Measurements from ENCODE around the gene ENDOV.
A peak's percentile ranks its signal among the peaks of the same experiment; 100 is the strongest.

Gene ENDOV

DNA sequence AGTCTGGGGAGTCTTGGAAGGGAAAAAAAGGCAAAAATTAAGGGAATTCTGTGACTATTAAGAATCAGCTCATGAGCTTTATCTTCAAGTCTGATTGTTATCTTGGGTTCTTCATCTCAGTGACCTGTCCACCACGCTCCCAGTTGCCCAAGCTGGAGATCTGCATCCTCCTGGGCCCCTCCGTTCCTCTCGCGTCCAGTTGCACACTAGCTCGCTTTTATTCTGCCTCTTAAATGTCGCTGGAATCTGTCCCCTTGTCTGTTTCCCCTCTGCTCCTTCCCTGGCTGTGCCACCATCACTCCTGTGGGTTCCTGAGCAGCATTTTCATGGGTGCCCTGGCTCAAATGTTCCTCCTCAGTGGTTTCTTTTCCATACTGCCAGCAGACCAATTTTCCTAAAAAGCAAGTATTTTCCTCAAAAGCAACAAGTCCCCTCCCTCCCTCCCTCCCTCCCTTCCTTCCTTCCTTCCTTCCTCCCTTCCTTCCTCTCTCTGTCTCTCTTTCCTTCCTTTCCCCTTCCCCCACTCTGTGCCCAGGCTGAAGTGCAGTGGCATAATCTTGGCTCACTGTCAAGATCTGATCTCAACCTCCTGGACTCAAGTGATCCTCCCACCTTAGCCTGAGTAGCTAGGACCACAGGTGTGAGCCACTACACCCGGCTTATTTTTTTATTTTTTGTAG is 1.4 kb downstream of the ENDOV start:
- DNase-seq (ENCODE audit: low read depth): no peak

DNA sequence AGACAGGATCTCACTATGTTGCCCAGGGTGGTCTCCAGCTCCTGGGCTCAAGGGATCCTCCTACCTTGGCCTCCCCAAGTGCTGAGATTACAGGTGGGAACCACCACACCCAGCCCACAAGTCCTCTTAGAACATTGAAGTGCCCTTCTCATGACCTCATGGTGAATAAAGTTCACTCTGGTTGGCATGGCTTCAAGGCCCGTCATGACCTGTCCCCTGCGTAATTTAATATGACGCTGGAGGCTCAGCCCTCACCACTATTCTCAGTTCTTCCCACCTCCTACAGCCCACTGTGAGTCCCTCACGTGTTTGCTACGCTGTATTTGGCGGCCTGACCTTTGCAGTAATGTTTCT is 1.9 kb downstream of the ENDOV start:
- DNase-seq (ENCODE audit: low read depth): no peak

DNA sequence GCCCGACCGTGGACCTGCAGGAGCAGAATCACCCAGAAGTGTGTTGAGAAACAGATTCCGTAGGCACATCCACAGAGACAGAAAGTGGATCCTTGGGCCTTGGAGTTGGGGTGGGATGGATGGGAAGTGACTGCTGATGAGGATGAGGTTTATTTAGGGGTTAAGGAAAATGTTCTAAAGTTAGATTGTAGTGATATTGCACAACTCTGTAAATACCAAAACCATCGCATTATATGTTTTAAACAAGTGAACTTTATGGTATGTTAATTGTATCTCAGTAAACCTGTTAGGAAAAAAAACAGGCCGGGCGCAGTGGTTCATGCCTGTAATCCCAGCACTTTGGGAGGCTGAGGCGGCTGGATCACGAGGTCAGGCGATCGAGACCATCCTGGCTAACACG is 3.6 kb downstream of the ENDOV start:
- DNase-seq (ENCODE audit: low read depth): no peak

DNA sequence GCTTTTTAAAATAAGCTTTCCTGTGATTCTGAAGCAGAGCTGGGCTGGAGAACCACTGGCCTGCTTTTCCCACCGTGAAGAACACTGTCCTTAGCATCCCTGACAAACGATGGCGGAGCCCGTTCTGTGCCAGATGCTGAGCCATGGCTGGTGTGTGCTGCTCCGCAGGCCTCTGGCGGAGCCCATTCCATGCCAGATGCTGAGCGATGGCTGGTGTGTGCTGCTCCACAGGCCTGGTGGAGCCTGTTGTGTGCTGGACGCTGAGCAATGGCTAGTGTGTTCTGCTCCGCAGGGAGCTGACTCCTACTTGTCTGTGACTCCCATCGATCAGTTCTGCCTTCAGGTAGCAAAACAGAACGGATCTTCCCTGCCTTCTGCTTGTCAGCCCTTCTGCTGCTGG is 4.3 kb downstream of the ENDOV start:
- DNase-seq (ENCODE audit: low read depth): no peak

DNA sequence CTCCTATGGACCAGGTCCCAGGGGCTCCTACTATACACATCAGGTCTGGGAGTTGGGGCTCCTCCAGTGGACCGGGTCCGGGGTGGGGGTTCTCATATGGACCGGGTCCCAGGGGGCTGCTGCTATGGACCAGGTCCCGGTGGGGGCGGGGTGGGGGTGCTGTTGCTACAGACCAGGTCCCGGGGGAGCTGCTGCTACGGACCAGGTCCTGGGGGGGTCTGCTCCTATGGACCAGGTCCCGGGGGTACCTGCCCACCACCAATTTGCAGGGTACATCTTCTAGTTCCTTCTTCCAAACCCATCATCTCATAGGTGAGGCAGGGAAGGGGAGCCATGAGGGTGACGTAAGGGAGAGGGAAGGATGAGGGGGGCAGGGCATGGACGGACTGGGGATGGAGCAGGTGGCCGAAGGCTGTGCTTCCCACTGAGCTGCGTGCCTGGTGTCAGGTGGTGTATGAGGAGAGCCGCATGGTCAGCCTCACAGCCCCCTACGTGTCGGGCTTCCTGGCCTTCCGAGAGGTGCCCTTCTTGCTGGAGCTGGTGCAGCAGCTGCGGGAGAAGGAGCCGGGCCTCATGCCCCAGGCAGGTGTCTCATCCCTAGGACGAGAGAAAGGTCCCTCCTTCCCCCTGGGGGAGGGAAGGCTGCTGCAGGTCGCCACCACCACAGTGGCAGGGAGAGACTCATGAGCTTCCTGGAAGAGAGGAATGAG is 6.6 kb downstream of the ENDOV start:
- DNase-seq (ENCODE audit: low read depth): no peak

DNA sequence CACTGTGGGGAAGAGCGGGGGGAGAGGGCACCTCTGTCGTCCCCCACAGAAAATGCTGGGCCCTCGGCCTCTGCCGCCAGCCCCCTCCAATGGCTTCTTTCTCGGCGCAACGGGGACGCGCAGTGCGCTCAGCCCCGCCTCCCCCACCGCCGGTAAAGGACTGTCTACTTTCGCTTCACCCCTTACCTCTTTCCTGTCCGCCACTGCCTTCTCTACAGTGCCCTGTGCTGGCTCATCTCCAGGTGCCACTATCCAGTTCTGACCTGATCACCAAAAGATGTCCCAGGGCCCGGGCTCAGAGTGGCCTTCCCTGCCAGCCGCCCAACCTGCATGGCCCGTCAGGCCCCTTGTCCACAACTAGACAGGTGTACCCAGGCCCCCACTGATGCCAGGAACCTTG is 7.3 kb downstream of the ENDOV start:
- DNase-seq (ENCODE audit: low read depth): no peak

DNA sequence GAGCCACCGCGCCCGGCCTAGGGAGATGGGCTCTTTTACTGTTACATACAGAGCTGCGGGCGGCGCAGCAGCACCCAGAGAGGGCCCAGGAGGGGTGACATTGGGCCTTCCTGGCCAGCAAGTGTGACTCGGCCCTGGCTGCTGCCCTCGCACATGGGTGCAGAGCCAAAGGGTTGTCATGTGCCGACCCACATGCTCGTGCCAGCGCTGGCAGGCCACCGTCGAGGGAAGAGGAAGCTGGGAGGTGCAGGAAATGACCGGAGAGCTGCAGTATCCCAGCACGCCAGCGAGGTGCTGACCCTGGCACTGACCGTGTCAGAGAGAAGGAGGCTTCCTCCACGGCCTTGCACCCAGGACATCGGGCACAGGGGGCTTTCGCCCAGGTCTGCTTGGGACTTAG is 8.0 kb downstream of the ENDOV start:
- DNase-seq (ENCODE audit: low read depth): no peak

DNA sequence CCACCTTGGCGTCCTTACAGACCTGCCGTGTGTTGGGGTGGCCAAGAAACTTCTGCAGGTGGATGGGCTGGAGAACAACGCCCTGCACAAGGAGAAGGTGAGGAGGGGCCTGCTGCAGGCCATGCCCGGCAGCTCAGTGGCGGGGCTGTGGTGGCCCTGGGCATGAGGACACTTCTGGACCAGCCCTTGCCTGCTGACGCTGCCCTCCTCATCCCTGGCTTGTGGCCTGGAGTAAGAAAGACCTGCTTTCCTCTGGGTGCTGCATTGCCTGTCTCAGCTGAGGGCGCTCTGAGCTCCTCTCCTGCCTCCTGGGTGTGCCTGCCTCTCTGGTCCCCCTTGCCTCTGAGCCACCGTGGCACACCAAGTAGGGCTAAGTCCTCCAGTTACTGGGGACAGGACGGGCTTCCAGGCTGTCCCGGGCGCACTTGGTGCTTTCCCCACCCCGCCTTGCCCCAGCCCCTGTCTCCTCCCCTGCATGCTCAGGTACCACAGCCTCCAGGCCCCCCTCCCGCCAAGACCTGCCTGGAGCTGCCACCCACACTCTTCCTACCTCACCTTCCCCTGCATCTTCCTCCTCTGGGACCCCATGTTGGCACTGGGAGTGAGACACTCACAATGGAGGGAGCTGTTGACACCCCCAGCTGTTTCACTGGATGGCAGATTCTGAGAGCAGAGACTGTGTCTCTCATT is 8.7 kb downstream of the ENDOV start:
- no peak for DNase-seq (ENCODE audit: low read depth)

DNA sequence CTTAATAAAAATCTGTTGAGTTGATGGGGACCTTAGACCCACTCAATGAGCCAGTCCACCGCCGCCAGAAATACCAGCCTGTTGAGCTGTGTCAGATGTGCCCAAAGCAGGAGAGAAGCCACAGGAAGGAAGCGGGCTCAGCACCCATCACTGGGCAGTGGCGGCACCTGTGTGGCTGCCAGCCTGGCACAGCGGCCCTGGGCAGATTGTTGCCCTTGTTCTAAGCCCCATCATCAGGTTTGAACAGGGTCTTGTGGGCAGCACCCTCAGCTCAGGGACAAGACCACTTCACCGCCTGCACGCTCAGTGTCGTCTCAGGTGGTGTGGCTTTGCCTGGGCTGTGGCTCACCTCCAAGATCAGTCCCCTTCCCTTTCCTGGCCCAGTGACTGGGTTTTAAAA is 9.3 kb downstream of the ENDOV start:
- no peak for DNase-seq (ENCODE audit: low read depth)

DNA sequence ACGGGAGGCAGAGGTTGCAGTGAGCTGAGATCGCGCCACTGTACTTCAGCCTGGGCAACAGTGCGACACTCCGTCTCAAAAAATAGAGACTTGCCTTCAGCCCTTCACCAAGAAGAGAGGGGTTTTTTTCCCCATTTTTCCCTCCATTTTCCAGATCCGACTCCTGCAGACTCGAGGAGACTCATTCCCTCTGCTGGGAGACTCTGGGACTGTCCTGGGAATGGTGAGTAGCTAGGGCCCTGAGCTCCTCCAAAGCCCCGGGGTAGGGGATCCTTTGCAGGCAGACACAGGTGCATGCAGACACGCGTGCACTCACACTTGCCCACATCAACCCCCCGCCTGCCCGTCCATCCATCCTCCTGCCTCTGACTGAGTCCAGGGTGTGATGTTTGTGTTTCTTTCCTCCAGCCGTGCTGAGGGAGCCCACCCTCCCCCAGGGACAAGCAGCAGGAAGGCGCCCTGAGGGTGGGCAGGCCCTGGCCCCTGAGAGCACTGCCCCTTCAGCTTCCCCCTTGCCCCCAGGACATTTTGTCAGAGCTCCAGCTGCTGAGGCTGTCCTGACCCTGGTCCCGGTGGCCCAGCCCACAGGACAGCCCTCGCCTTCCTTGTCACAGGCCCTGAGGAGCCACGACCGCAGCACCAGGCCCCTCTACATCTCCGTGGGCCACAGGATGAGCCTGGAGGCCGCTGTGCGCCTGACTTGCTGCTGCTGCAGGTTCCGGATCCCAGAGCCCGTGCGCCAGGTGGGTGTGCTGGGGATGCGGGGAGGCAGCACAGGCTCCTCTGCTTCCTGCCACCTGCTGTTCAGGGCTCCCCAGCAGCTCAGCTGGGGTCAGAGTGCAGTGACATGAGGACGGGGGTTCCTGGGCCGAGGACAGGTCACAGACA is 10.2 kb downstream of the ENDOV start:
- no peak for DNase-seq (ENCODE audit: low read depth)

DNA sequence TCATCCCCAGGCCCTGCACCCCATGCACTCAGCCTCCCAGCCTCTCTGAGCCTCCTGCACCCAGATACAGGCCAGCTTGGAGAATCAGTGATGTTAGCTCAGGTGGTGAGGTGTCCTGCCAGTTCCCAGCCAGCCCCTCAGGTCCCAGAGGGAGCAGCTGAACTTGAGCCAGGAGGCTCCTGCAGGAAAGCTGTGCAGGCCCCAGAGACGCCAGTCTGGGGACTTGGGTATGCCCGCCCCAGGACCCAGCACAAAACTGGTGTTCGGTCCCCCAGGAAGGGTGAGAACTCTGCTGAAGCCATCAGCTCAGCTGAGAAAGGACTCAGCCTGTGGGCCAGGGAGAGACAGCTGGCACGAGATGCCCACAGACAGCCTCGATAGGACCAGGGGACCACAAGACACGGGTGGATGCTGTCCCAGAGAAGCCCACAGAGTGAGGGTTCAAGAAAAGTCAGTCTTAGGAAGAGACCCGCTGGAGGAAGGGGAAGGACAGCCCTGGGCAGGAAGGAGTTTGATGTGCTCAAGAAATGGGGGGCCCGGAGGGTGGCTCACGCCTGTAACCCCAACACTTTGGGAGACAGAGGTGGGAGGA is 11.0 kb downstream of the ENDOV start:
- no peak for DNase-seq (ENCODE audit: low read depth)

DNA sequence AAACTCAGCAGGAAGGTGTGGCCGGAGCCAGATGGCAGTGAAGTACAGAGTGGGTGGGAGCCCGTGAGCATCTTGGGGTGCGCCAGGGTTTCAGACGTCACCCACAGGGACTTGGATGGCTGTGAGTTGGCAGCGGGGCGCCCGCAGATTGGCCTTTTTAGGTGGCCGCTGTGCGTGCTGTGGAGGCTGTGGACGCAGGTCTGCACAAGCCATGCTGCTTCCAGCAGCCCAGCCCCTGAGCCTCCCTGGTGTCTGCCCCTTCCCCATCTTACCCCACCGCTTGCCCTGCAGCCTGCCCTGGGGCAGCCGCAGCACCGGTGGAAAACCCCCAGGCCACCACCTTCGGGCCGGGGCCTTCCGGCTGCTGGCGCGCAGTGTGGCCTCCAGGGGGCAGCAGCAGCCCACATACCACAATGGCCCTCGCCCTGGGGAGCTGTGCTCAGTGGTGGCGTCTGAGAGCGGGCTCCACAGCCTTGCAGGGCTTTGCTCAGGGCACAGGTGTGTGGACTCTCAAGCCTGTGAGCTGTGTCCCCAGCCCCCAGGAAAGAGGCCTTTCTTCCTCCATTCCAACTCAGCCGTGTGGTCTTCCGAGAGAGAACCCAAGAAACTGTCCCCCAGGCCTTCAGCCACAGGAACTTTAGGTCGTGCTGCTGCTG is 11.8 kb downstream of the ENDOV start:
- peak; percentile 83 for DNase-seq (ENCODE audit: low read depth)

DNA sequence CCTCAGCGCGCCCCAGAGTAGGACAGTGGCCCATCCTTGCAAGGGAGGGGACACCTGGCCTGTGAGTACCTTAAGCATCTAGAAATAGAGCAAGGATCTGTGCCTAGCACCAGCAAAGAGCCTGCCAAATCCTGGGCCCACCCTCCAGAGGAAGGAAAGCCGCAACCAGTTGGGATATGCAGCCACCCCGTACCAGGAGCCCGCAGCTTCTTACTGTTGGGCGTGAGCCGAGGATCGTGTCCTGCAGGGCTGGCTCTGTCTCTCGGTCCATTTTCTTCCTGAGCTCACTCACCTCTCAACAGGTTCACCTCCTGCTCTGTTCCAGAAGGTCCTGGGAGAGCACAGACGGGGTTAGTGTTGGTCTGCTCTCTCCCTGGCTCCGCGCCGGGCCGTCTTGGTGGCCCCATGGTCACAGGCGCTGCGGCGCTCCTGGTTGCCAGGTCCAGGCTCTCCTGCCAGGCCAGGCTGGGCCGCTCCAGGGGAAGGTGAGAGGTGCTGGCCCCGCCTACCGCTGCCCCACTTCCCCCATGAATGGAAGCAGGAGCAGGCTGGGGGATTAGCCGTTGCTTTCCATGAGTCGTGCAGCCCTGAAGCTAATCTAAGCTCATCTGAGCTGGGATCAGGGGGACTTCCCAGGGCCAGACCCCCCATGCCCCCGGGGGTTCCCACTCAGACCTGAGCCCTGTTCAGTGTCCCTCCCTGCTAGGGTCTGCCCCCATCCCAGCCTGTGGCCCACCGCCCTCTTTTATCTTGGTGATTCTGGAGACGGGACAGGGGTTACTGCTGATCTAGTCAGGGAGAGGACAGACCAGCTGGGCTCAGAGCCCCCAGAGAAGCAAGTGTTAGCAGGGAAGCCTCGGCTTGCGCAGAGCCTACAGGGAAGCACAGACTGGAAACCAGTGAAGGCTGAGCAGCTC is 12.7 kb downstream of the ENDOV start:
- DNase-seq (ENCODE audit: low read depth): no peak

DNA sequence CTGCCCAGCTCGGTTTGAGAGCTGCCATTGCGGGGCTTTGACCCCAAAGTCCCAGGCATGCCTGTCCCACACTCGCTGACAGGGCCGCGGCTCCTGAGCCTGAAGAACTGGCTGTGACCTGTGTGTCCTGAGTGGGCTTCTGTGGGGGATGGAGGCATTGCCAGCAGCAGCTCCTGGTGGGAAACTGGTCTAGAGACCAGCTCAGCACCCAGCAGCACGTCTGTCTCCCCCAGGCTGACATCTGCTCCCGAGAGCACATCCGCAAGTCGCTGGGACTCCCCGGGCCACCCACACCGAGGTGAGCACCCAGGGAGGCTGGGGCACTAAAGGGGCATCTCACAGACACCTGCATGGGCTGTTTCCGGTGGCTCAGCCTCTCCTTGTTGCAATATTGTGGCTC is 13.4 kb downstream of the ENDOV start:
- DNase-seq (ENCODE audit: low read depth): no peak

DNA sequence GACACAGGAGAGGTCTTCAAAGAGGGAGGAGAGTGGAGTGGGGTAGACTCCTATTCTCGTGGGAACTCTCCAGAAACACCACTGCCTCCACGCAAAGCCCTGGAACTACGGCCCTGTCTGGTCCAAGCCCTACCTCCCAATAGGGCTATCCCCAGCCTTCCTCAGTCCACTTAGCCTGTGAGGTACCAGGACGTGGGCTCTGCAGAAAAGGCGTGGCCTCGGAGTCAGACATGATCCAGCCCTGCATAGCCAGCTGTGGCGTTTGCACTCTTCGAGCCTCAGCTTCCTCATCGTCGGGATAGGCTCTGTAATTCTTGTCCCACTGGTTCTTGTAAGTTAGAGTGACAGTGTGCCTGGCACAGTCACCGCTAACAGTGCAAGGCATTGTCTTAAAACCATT is 13.8 kb downstream of the ENDOV start:
- no peak for DNase-seq (ENCODE audit: low read depth)

DNA sequence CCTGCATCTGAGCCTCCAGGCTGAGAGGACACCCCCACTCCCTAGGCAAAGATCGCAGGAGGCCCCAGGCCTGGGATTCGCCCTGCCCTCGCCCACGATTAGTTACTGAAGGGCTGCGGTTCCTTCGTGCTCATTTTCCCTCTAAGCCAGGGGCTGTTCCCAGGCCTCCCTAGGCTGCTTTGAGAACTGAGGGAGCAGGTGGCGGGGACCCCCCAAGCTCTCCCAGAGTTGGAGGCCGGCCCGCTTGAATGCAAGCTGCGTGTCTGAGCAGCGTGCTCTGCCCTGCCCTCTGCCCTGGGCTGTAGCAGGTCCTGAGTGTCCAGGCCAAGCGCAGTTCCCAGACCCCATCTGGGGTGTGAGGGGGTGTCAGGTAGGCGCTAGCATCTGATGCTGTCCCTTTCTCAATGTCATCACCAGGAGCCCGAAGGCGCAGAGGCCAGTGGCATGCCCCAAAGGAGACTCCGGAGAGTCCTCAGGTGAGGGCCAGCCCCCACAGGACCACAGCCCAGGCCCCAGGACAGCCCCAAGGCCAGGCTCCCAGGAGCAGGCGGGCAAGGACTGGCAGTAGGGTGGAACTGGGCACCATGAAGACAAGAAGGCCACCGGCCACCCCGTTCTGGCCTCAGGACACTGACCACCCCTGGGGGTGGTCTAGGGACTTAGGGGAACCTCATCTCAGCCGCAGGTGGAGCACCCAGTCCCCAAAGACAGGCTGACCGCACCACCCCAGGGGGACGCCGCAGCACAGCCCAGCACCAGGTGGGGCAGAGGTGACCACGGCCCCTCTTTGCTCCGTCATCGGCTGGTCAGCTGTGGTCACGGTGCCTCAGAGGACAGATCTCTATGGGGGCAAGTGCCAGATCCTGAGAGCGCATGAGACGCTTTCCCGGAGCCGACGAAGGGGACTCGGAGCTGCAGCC is 14.6 kb downstream of the ENDOV start:
- no peak for DNase-seq (ENCODE audit: low read depth)

DNA sequence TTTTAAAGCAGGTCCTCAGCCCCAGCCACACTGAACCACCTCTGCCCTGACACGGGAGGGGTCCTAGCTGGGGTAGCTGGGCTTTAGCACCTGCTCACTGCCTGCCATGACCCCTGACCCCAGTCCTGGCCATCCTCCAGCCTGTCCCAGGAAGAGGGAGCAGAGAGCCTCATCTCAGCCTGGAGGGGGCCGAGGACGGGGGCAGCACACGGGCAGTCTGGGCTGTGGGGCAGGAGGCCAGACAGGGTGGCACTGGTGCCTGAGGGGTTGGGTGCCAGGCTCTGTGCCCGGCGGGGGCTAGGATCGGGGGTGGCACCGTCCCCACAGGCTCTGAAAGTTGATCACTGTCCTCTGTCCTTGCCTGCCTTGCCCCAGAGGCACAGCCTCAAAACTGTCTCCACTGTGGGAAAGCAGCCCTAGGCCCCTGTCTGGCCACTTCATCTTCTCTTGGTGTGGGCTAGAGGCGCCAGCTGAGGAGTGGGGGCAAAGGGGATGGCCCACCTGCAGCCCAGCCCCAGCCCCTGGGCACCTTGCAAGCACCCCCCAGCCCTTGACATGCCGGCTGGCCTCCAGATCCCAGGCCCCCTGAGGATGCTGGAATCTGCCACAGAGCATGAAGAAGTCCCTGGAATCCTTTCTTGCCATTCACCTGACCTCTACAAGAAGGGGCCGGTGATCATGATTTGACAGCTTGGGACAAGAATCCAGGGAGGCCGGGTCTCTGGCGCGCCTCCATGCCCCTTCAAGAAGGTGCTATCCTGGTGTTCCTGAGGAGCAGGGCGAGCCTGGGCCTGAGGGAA is 15.7 kb downstream of the ENDOV start:
- no peak for DNase-seq (ENCODE audit: low read depth)
